ENCODE data around the gene RNF114. TPM values are rescaled to one million over a fixed set of nuclear protein-coding genes. Genes with fewer than 3 reads are reported as not detected.

The RNF114 gene
- total RNA-seq, 4 donors from 2014 or later: 132 to 279 (median 179) TPM

- peaks cover 14 to 26% of the 10 kb centered on the region in 2 donors for H3K4me1 ChIP-seq
- H3K4me3 ChIP-seq (replicated peaks in 1 of 3): no peak overlapping the region
- intact Hi-C loops (cut with DNase I): no loop called here
- no peak for DNase-seq
- H3K9me3 ChIP-seq: no peaks in the 10 kb centered on the region
- no peaks in the 10 kb centered on the region for H3K27me3 ChIP-seq
- no peaks in the 10 kb centered on the region for H3K36me3 ChIP-seq
- no peak overlapping the region for H3K27ac ChIP-seq
- WGBS, 2 donors: 85 to 91% methylated on average over 6 of the region's 6 CpGs
- no peak for TF ChIP-seq POLR2A (IDR thresholded peaks at IDR 0.05)
- TF ChIP-seq, protein P1, sequence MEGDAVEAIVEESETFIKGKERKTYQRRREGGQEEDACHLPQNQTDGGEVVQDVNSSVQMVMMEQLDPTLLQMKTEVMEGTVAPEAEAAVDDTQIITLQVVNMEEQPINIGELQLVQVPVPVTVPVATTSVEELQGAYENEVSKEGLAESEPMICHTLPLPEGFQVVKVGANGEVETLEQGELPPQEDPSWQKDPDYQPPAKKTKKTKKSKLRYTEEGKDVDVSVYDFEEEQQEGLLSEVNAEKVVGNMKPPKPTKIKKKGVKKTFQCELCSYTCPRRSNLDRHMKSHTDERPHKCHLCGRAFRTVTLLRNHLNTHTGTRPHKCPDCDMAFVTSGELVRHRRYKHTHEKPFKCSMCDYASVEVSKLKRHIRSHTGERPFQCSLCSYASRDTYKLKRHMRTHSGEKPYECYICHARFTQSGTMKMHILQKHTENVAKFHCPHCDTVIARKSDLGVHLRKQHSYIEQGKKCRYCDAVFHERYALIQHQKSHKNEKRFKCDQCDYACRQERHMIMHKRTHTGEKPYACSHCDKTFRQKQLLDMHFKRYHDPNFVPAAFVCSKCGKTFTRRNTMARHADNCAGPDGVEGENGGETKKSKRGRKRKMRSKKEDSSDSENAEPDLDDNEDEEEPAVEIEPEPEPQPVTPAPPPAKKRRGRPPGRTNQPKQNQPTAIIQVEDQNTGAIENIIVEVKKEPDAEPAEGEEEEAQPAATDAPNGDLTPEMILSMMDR (IDR thresholded peaks at IDR 0.05): no peak
Observed at GRCh38 chr20:49896204-49896603, 40.0 kb upstream of the RNF114 start.

DNA sequence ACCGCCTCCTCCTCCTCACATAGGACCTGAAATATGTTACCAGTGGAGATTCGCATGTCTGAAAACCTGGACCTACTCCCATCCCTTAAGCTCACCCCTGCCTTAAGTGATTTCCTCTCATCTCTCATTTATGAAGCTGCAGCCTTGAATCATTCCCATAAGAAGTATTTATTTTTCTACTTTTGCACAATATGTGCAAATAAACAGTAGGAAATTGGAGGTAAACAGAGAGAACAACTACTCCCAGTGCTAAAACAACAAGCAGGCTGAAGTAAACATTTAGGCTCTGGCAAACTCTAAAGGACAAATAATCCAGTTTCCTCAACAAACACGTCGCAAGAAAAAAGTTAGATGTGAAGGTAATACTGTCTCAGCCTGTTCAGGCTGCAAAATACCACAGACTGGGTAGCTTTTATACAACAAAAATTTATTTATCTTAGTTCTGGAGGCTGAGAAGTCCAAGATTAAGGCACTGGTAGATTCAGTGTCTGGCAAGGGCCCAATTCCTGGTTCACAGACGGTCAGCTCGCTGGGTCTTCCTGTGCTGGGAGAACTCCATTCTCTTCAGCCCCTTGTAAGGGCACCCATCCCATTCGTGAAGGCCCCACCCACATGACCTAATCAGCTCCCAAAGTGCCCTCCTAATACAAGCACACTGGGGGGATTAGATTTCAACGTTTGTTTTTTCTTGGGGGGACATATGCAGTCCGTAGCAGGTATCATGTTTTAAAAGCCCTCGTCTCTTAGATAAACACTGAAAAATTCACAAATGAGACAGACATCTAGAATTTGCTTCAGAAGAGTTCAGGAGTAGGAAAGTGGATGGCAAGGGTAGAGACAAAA, 36.4 kb upstream of the RNF114 start:
- 45 to 52% methylated on average over 10 of the region's 10 CpGs for WGBS, 2 donors
- H3K4me3 ChIP-seq (replicated peaks in 1 of 3): no peak overlapping the region
- no peaks in the 10 kb centered on the region for H3K9me3 ChIP-seq
- intact Hi-C loops (cut with DNase I): no loop called here
- DNase-seq: peak; percentile 64 to 75
- peak overlapping the region in 2 of 3 donors; percentile 4 to 23 for H3K27ac ChIP-seq
- peaks cover 6 to 16% of the 10 kb centered on the region in 2 donors for H3K4me1 ChIP-seq
- no peaks in the 10 kb centered on the region for H3K27me3 ChIP-seq
- peaks cover under 1 to 12% of the 10 kb centered on the region in 2 donors for H3K36me3 ChIP-seq
- no peak for TF ChIP-seq POLR2A (IDR thresholded peaks at IDR 0.05)
- TF ChIP-seq, protein P1 (IDR thresholded peaks at IDR 0.05): no peak

DNA sequence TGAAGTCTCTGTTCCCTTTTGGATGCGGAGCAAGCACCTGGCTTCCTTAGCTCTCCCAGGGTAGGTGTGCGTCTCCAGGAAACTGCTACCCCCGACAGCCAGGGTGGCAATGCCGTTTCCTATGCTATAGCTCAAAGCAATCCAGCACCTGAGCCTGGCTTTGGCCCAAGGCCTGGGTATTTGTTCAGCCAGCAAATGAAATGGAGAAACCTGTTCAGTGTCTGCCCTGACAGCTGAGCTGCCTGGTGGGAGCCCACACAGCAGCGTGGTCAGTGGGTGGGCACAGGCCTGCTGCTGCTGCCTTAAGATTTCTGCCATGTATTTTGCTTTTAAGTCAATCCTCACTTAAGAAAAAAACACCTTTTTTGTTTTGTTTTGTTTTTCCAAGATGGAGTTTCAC, 34.6 kb upstream of the RNF114 start:
- Histone ChIP-seq H3K4me3 (replicated peaks in 1 of 3) (no peak overlapping the region), H3K36me3 (peaks cover 18 to 31% of the 10 kb centered on the region in 2 donors), H3K27ac (peak overlapping the region in 1 of 3 donors; percentile 33), H3K27me3 (no peaks in the 10 kb centered on the region), H3K9me3 (no peaks in the 10 kb centered on the region), H3K4me1 (peaks cover 6 to 16% of the 10 kb centered on the region in 2 donors)
- intact Hi-C loops (cut with DNase I): no loop called here
- TF ChIP-seq, protein P1 (IDR thresholded peaks at IDR 0.05): no peak
- TF ChIP-seq POLR2A (IDR thresholded peaks at IDR 0.05): no peak
- DNase-seq: no peak
- 68 to 69% methylated on average over 5 of the region's 5 CpGs for WGBS, 2 donors

- intact Hi-C loops (cut with DNase I): no loop called here
- Histone ChIP-seq H3K27ac (no peak overlapping the region), H3K9me3 (no peaks in the 10 kb centered on the region), H3K36me3 (peaks cover 32 to 42% of the 10 kb centered on the region in 2 donors), H3K27me3 (no peaks in the 10 kb centered on the region), H3K4me1 (peaks cover 4 to 17% of the 10 kb centered on the region in 2 donors), H3K4me3 (replicated peaks in 1 of 3) (no peak overlapping the region)
- no peak for DNase-seq
- TF ChIP-seq POLR2A (IDR thresholded peaks at IDR 0.05): no peak
- TF ChIP-seq, protein P1 (IDR thresholded peaks at IDR 0.05): no peak
- whole genome bisulfite sequencing, 2 donors: 93% methylated on average over 17 of the region's 17 CpGs
Observed at GRCh38 chr20:49904440-49905214, 31.6 kb upstream of the RNF114 start.

Measured in thyroid gland (tissue), 4 donors.